WTC11 (cell line): Measurements from ENCODE around the gene VEGFC.

Source experiments
- CREM ChIP-seq: sonication (generic); formaldehyde crosslinking; IDR thresholded peaks from 2 replicates; pipeline ENCODE4 v1.8.1; 2022; ENCODE audit warnings: mild to moderate bottlenecking, missing genetic modification reagents, moderate library complexity
- ESRRA ChIP-seq: sonication (generic); formaldehyde crosslinking; IDR thresholded peaks from 2 replicates; pipeline ENCODE4 v1.8.1; 2022; ENCODE audit warnings: mild to moderate bottlenecking, missing genetic modification reagents, borderline replicate concordance
- IRF2 ChIP-seq: sonication (generic); formaldehyde crosslinking; IDR thresholded peaks from 2 replicates; pipeline ENCODE4 v1.8.0; 2022; ENCODE audit warnings: low read depth, missing genetic modification reagents, borderline replicate concordance
- NFYB ChIP-seq: sonication (generic); formaldehyde crosslinking; conservative IDR thresholded peaks from 2 replicates; pipeline ENCODE4 v1.8.0; 2022; ENCODE audit warnings: low read depth, missing genetic modification reagents
- TCF7 ChIP-seq: sonication (generic); formaldehyde crosslinking; IDR thresholded peaks from 2 replicates; pipeline ENCODE4 v1.8.0; 2022; ENCODE audit warnings: mild to moderate bottlenecking, low read depth, missing genetic modification reagents, moderate library complexity
- ZSCAN18 ChIP-seq: fragments of 250-450 bp; sonication (Bioruptor Pico); IDR thresholded peaks from 2 replicates; pipeline ENCODE4 v2.1.2; 2022; ENCODE audit warnings: mild to moderate bottlenecking, moderate library complexity
- TF ChIP-seq, protein P1 (sequence below): fragments of 200-600 bp; IDR thresholded peaks from 2 replicates; pipeline ENCODE4 v1.8.0; 2022; ENCODE audit warnings: antibody characterized with exemption
- TF ChIP-seq, protein P2 (sequence below): sonication (generic); formaldehyde crosslinking; conservative IDR thresholded peaks from 2 replicates; pipeline ENCODE4 v1.8.1; 2022; ENCODE audit warnings: mild to moderate bottlenecking, missing genetic modification reagents
- TF ChIP-seq, protein P3 (sequence below): sonication (generic); formaldehyde crosslinking; IDR thresholded peaks from 2 replicates; pipeline ENCODE4 v1.8.0; 2022; ENCODE audit warnings: missing genetic modification reagents
- TF ChIP-seq, protein P4 (sequence below): sonication (generic); formaldehyde crosslinking; IDR thresholded peaks from 2 replicates; pipeline ENCODE4 v1.8.1; 2022; ENCODE audit warnings: missing genetic modification reagents, borderline replicate concordance
- TF ChIP-seq, protein P5 (sequence below): sonication (generic); formaldehyde crosslinking; IDR thresholded peaks from 2 replicates; pipeline ENCODE4 v1.8.1; 2023; ENCODE audit warnings: mild to moderate bottlenecking, missing genetic modification reagents

- TF ChIP-seq, protein P1, sequence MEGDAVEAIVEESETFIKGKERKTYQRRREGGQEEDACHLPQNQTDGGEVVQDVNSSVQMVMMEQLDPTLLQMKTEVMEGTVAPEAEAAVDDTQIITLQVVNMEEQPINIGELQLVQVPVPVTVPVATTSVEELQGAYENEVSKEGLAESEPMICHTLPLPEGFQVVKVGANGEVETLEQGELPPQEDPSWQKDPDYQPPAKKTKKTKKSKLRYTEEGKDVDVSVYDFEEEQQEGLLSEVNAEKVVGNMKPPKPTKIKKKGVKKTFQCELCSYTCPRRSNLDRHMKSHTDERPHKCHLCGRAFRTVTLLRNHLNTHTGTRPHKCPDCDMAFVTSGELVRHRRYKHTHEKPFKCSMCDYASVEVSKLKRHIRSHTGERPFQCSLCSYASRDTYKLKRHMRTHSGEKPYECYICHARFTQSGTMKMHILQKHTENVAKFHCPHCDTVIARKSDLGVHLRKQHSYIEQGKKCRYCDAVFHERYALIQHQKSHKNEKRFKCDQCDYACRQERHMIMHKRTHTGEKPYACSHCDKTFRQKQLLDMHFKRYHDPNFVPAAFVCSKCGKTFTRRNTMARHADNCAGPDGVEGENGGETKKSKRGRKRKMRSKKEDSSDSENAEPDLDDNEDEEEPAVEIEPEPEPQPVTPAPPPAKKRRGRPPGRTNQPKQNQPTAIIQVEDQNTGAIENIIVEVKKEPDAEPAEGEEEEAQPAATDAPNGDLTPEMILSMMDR, result no peak
- TF ChIP-seq, protein P2, sequence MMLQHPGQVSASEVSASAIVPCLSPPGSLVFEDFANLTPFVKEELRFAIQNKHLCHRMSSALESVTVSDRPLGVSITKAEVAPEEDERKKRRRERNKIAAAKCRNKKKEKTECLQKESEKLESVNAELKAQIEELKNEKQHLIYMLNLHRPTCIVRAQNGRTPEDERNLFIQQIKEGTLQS (CRISPR knock-in tag), result no peak
- TF ChIP-seq CREM (CRISPR knock-in tag) (no peak), NFYB (no peak), TCF7 (CRISPR knock-in tag) (no peak), ESRRA (CRISPR knock-in tag) (no peak), IRF2 (no peak), ZSCAN18 (CRISPR knock-in tag) (no peak)
- TF ChIP-seq, protein P3, sequence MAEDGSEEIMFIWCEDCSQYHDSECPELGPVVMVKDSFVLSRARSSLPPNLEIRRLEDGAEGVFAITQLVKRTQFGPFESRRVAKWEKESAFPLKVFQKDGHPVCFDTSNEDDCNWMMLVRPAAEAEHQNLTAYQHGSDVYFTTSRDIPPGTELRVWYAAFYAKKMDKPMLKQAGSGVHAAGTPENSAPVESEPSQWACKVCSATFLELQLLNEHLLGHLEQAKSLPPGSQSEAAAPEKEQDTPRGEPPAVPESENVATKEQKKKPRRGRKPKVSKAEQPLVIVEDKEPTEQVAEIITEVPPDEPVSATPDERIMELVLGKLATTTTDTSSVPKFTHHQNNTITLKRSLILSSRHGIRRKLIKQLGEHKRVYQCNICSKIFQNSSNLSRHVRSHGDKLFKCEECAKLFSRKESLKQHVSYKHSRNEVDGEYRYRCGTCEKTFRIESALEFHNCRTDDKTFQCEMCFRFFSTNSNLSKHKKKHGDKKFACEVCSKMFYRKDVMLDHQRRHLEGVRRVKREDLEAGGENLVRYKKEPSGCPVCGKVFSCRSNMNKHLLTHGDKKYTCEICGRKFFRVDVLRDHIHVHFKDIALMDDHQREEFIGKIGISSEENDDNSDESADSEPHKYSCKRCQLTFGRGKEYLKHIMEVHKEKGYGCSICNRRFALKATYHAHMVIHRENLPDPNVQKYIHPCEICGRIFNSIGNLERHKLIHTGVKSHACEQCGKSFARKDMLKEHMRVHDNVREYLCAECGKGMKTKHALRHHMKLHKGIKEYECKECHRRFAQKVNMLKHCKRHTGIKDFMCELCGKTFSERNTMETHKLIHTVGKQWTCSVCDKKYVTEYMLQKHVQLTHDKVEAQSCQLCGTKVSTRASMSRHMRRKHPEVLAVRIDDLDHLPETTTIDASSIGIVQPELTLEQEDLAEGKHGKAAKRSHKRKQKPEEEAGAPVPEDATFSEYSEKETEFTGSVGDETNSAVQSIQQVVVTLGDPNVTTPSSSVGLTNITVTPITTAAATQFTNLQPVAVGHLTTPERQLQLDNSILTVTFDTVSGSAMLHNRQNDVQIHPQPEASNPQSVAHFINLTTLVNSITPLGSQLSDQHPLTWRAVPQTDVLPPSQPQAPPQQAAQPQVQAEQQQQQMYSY, result no peak
- TF ChIP-seq, protein P4, sequence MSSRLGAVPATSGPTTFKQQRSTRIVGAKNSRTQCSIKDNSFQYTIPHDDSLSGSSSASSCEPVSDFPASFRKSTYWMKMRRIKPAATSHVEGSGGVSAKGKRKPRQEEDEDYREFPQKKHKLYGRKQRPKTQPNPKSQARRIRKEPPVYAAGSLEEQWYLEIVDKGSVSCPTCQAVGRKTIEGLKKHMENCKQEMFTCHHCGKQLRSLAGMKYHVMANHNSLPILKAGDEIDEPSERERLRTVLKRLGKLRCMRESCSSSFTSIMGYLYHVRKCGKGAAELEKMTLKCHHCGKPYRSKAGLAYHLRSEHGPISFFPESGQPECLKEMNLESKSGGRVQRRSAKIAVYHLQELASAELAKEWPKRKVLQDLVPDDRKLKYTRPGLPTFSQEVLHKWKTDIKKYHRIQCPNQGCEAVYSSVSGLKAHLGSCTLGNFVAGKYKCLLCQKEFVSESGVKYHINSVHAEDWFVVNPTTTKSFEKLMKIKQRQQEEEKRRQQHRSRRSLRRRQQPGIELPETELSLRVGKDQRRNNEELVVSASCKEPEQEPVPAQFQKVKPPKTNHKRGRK, result no peak
- TF ChIP-seq, protein P5, sequence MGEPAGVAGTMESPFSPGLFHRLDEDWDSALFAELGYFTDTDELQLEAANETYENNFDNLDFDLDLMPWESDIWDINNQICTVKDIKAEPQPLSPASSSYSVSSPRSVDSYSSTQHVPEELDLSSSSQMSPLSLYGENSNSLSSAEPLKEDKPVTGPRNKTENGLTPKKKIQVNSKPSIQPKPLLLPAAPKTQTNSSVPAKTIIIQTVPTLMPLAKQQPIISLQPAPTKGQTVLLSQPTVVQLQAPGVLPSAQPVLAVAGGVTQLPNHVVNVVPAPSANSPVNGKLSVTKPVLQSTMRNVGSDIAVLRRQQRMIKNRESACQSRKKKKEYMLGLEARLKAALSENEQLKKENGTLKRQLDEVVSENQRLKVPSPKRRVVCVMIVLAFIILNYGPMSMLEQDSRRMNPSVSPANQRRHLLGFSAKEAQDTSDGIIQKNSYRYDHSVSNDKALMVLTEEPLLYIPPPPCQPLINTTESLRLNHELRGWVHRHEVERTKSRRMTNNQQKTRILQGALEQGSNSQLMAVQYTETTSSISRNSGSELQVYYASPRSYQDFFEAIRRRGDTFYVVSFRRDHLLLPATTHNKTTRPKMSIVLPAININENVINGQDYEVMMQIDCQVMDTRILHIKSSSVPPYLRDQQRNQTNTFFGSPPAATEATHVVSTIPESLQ (CRISPR knock-in tag), result no peak
These were observed 964 bp downstream of the VEGFC start for GRCh38 chr4:176791591-176792325.
